COLO829 (cell line): ENCODE data around the gene INSC.

ENCODE experiments used
- DNase-seq: peaks from one replicate; pipeline ENCODE4 v3.0.0; 2012; ENCODE audit warnings: low spot score

Gene INSC

GRCh38 chr11:15149050-15149449 lies 34.3 kb downstream of the INSC start:
- DNase-seq: no peak

GRCh38 chr11:15150507-15150906 lies 35.8 kb downstream of the INSC start:
- no peak for DNase-seq

- no peak for DNase-seq
These were observed 38.5 kb downstream of the INSC start for GRCh38 chr11:15153231-15153630.

GRCh38 chr11:15157181-15157580 lies 42.5 kb downstream of the INSC start:
- no peak for DNase-seq

- no peak for DNase-seq
These were observed 42.9 kb downstream of the INSC start for GRCh38 chr11:15157606-15158137.

GRCh38 chr11:15158351-15159015 lies 43.8 kb downstream of the INSC start:
- no peak for DNase-seq

GRCh38 chr11:15159085-15159484 lies 44.4 kb downstream of the INSC start:
- DNase-seq: peak; percentile 50

GRCh38 chr11:15161790-15162189 lies 47.1 kb downstream of the INSC start:
- DNase-seq: no peak

- no peak for DNase-seq
These were observed 48.4 kb downstream of the INSC start for GRCh38 chr11:15163136-15163535.

- DNase-seq: no peak
These were observed 51.5 kb downstream of the INSC start for GRCh38 chr11:15166204-15166603.

GRCh38 chr11:15169815-15170551 lies 55.3 kb downstream of the INSC start:
- peak; percentile 11 for DNase-seq

GRCh38 chr11:15170698-15171097 lies 56.0 kb downstream of the INSC start:
- no peak for DNase-seq

- no peak for DNase-seq
These were observed 57.2 kb downstream of the INSC start for GRCh38 chr11:15171956-15172355.

- no peak for DNase-seq
These were observed 61.1 kb downstream of the INSC start for GRCh38 chr11:15175831-15176230.

GRCh38 chr11:15176646-15177163 lies 62.0 kb downstream of the INSC start:
- no peak for DNase-seq

GRCh38 chr11:15177491-15177890 lies 62.8 kb downstream of the INSC start:
- no peak for DNase-seq

GRCh38 chr11:15178214-15178613 lies 63.5 kb downstream of the INSC start:
- no peak for DNase-seq

GRCh38 chr11:15179167-15179566 lies 64.4 kb downstream of the INSC start:
- DNase-seq: no peak

GRCh38 chr11:15180212-15180792 lies 65.6 kb downstream of the INSC start:
- DNase-seq: no peak

GRCh38 chr11:15182372-15182771 lies 67.6 kb downstream of the INSC start:
- no peak for DNase-seq

- no peak for DNase-seq
These were observed 70.3 kb downstream of the INSC start for GRCh38 chr11:15185021-15185420.

GRCh38 chr11:15186146-15186545 lies 71.4 kb downstream of the INSC start:
- no peak for DNase-seq

- DNase-seq: no peak
These were observed 74.5 kb downstream of the INSC start for GRCh38 chr11:15189189-15189588.
